Right cardiac atrium (tissue), 5 donors: Measurements from ENCODE around the gene PTTG2. TPM values are rescaled to one million over a fixed set of nuclear protein-coding genes. Genes with fewer than 3 reads are reported as not detected.
"Not testable (repeated sequence)": the region's sequence is repeated elsewhere in the genome, so short reads cannot be mapped to it uniquely, and the experiment has no call there.

Experiments used
- ATAC-seq, 2 donors: fragments of 200-7000 bp; cut with Tn5 transposase; one replicate each; pipeline versions ENCODE4 v1.8.0 to v1.9.1; 2020; ENCODE audit warnings: moderate library complexity in 2 of 2, mild to moderate bottlenecking in 1 of 2
- DNase-seq, 3 donors: peaks; one replicate each; pipeline ENCODE4 v3.0.0-alpha.2; 2020
- H3K27ac ChIP-seq: one replicate; pipeline ENCODE4 v1.5.1; 2013; ENCODE audit warnings: mild to moderate bottlenecking, low read length, control low read depth, moderate library complexity
- H3K27me3 ChIP-seq: one replicate; pipeline ENCODE4 v1.6.1; 2013; ENCODE audit not compliant: control insufficient read depth, insufficient read depth
- H3K4me1 ChIP-seq: one replicate; pipeline ENCODE4 v1.6.1; 2013; ENCODE audit warnings: low read length; ENCODE audit not compliant: control insufficient read depth, insufficient read depth
- H3K4me3 ChIP-seq: one replicate; pipeline ENCODE4 v1.5.1; 2013; ENCODE audit warnings: low read length, control low read depth
- H3K9me3 ChIP-seq: one replicate; pipeline ENCODE4 v1.6.1; 2013; ENCODE audit warnings: low read length; ENCODE audit not compliant: control insufficient read depth
- WGBS: extraction: QIAGEN DNeasy Blood & Tissue Kit; methylation state at CpG from one replicate; pipeline ENCODE4 v1.1.7; 2013; 5-methylcytosine and 5-hydroxymethylcytosine counted together
- intact Hi-C, 4 donors: fragments of 100-400 bp; cut with DNase I; formaldehyde crosslinking; loops; one replicate each; pipeline versions ENCODE4 v1.11.0 to v1.14.0; 2022 to 2023
- long read RNA-seq, 4 donors: library from polyadenylated mRNA; unstranded; transcript quantifications; one replicate each; pipeline ENCODE4 v2.0.0, GENCODE V29; 2020 to 2021
- polyA plus RNA-seq: library from polyadenylated mRNA; stranded (reverse); fragments of 200-250 nt; gene quantifications from one replicate; pipeline ENCODE4 v1.2.3, GENCODE V29; 2013
- total RNA-seq, 4 donors: library from RNA; stranded (reverse); fragmentation: NEBNext Ultra II Directional; extraction: Animal tissue kit (Norgen Biotek cat#: 25700); gene quantifications; one replicate each; pipeline ENCODE4 v1.2.1, GENCODE V29; 2021
- donor health status: healthy with polysubstance abuse.
- donor health status: DM: no; HTN: yes; CAD: no.
- donor health status: DM: no; HTN: no; CAD: no.
- donor health status: DM: no; HTN: yes; CAD: no; lungs with severe emphysema.
- donor health status: DM: yes; HTN: yes; CAD: no.

Gene PTTG2
- total RNA-seq (1 to 10 TPM in 3 of 4 donors, under 1 TPM in 1; 0.65 to 1.7 (median 1.4) TPM), polyA plus RNA-seq (0.54 TPM)
- long read RNA-seq, donor 1, result 0 reads
- long read RNA-seq, donor 2, result 0 reads
- long read RNA-seq, donor 3, result 0 reads
- long read RNA-seq, donor 4, result 0 reads

GRCh38 chr4:37960098-37960497 lies at the start of gene PTTG2:
Gene PTTG2 (plus strand): TSS chr4:37960398. CDS start chr4:37960435, 37 bp downstream.
- ATAC-seq, result no peak
- intact Hi-C loops, result loop anchor here in 2 of 4 donors (10.0 kb wide), 2 partner anchors 55 to 65 kb away; partner anchors contain the start of gene TBC1D1 (in 1 of the 2)

GRCh38 chr4:37914539-37914938 lies 45.7 kb upstream of the PTTG2 start:
- H3K27ac ChIP-seq, result no peak overlapping the region
- intact Hi-C loops, result no loop called here
- ATAC-seq (no peak), DNase-seq (no peak)
- peaks cover 2% of the 10 kb centered on the region for H3K4me1 ChIP-seq
- no peak overlapping the region for H3K4me3 ChIP-seq
- no peaks in the 10 kb centered on the region for H3K9me3 ChIP-seq
- H3K27me3 ChIP-seq, result no peaks in the 10 kb centered on the region
- 87% methylated on average over 3 of the region's 3 CpGs for WGBS

More at GRCh38 chr4:37960098-37960497, at the start of gene PTTG2:
- no peaks in the 10 kb centered on the region for H3K27me3 ChIP-seq
- H3K4me1 ChIP-seq, result no peaks in the 10 kb centered on the region
- WGBS, result 85% methylated on average over 5 of the region's 5 CpGs
- no peak within 1 kb of the TSS for H3K27ac ChIP-seq
- H3K9me3 ChIP-seq, result no peaks in the 10 kb centered on the region
- H3K4me3 ChIP-seq, result no peak within 1 kb of the TSS
- DNase-seq, result no peak

- ATAC-seq (peak in 1 of 2 donors; percentile 36), DNase-seq (peak in 1 of 3 donors; percentile 51)
- Histone ChIP-seq H3K9me3 (no peaks in the 10 kb centered on the region), H3K4me3 (no peak overlapping the region), H3K4me1 (peaks cover 2% of the 10 kb centered on the region), H3K27me3 (no peaks in the 10 kb centered on the region), H3K27ac (no peak overlapping the region)
- WGBS, result 87% methylated on average over 7 of the region's 7 CpGs
- intact Hi-C loops, result no loop called here
These were observed 42.8 kb upstream of the PTTG2 start for GRCh38 chr4:37917388-37917787.

GRCh38 chr4:37918653-37919052 lies 41.5 kb upstream of the PTTG2 start:
- ATAC-seq (no peak), DNase-seq (no peak)
- WGBS, result 91% methylated on average over 3 of the region's 3 CpGs
- intact Hi-C loops, result no loop called here
- Histone ChIP-seq H3K27ac (no peak overlapping the region), H3K9me3 (no peaks in the 10 kb centered on the region), H3K27me3 (no peaks in the 10 kb centered on the region), H3K4me3 (no peak overlapping the region), H3K4me1 (peaks cover 2% of the 10 kb centered on the region)

- H3K27ac ChIP-seq, result no peak overlapping the region
- 69% methylated on average over 4 of the region's 4 CpGs for WGBS
- peaks cover 2% of the 10 kb centered on the region for H3K4me1 ChIP-seq
- intact Hi-C loops, result no loop called here
- H3K9me3 ChIP-seq, result no peaks in the 10 kb centered on the region
- H3K4me3 ChIP-seq, result no peak overlapping the region
- ATAC-seq (peak in 1 of 2 donors; percentile 60), DNase-seq (no peak)
- no peaks in the 10 kb centered on the region for H3K27me3 ChIP-seq
These were observed 37.9 kb upstream of the PTTG2 start for GRCh38 chr4:37922328-37922727.

GRCh38 chr4:37923089-37923488 lies 37.1 kb upstream of the PTTG2 start:
- H3K4me3 ChIP-seq, intact Hi-C loops, DNase-seq, H3K4me1 ChIP-seq, H3K9me3 ChIP-seq, H3K27ac ChIP-seq, ATAC-seq, H3K27me3 ChIP-seq: not testable (repeated sequence)

GRCh38 chr4:37924946-37925345 lies 35.3 kb upstream of the PTTG2 start:
- ATAC-seq (no peak), DNase-seq (no peak)
- H3K9me3 ChIP-seq, result no peaks in the 10 kb centered on the region
- H3K27me3 ChIP-seq, result no peaks in the 10 kb centered on the region
- H3K4me1 ChIP-seq, result peaks cover 3% of the 10 kb centered on the region
- 78% methylated on average over 7 of the region's 7 CpGs for WGBS
- H3K27ac ChIP-seq, result no peak overlapping the region
- intact Hi-C loops, result no loop called here
- H3K4me3 ChIP-seq, result no peak overlapping the region

GRCh38 chr4:37927434-37927833 lies 32.8 kb upstream of the PTTG2 start:
- Histone ChIP-seq H3K27ac (no peak overlapping the region), H3K4me3 (no peak overlapping the region), H3K9me3 (no peaks in the 10 kb centered on the region), H3K4me1 (peaks cover 1% of the 10 kb centered on the region), H3K27me3 (no peaks in the 10 kb centered on the region)
- DNase-seq (no peak), ATAC-seq (no peak)
- intact Hi-C loops, result no loop called here
- WGBS, result 82% methylated on average over 4 of the region's 4 CpGs

- intact Hi-C loops, result no loop called here
- Histone ChIP-seq H3K27me3 (no peaks in the 10 kb centered on the region), H3K9me3 (no peaks in the 10 kb centered on the region), H3K4me1 (peaks cover 1% of the 10 kb centered on the region), H3K4me3 (no peak overlapping the region), H3K27ac (no peak overlapping the region)
- ATAC-seq (no peak), DNase-seq (no peak)
- 64% methylated on average over 12 of the region's 12 CpGs for WGBS
These were observed 31.5 kb upstream of the PTTG2 start for GRCh38 chr4:37928426-37929416.

GRCh38 chr4:37934096-37934495 lies 26.1 kb upstream of the PTTG2 start:
- intact Hi-C loops, result no loop called here
- Histone ChIP-seq H3K27ac (no peak overlapping the region), H3K4me3 (no peak overlapping the region), H3K4me1 (peaks cover 9% of the 10 kb centered on the region), H3K27me3 (no peaks in the 10 kb centered on the region), H3K9me3 (no peaks in the 10 kb centered on the region)
- 93% methylated on average over 8 of the region's 8 CpGs for WGBS
- DNase-seq (no peak), ATAC-seq (no peak)

GRCh38 chr4:37934609-37935008 lies 25.6 kb upstream of the PTTG2 start:
- intact Hi-C loops, result no loop called here
- peaks cover 9% of the 10 kb centered on the region for H3K4me1 ChIP-seq
- no peak overlapping the region for H3K4me3 ChIP-seq
- no peak for ATAC-seq
- no peak for DNase-seq
- H3K27ac ChIP-seq, result no peak overlapping the region
- no peaks in the 10 kb centered on the region for H3K9me3 ChIP-seq
- 71% methylated on average over 3 of the region's 3 CpGs for WGBS
- no peaks in the 10 kb centered on the region for H3K27me3 ChIP-seq
